Mucosa of descending colon (tissue), 3 donors: Measurements from ENCODE around the gene GDI1. TPM values are rescaled to one million over a fixed set of nuclear protein-coding genes. Genes with fewer than 3 reads are reported as not detected.

ENCODE experiments used
- ATAC-seq: fragments of 200-7000 bp; cut with Tn5 transposase; one replicate; pipeline ENCODE4 v1.9.1; 2020; ENCODE audit warnings: mild to moderate bottlenecking, moderate library complexity
- DNase-seq, 3 donors: peaks; one replicate each; pipeline ENCODE4 v3.0.0-alpha.2; 2020
- H3K36me3 ChIP-seq: fragments of 200-600 bp; one replicate; pipeline ENCODE4 v1.8.0; 2021; ENCODE audit warnings: low read depth, mild to moderate bottlenecking
- H3K4me1 ChIP-seq: fragments of 200-600 bp; one replicate; pipeline ENCODE4 v1.8.0; 2021; ENCODE audit warnings: low read depth, mild to moderate bottlenecking
- H3K4me3 ChIP-seq: fragments of 200-600 bp; one replicate; pipeline ENCODE4 v1.8.0; 2021; ENCODE audit warnings: mild to moderate bottlenecking
- H3K9me3 ChIP-seq: fragments of 200-600 bp; one replicate; pipeline ENCODE4 v1.8.0; 2021; ENCODE audit warnings: mild to moderate bottlenecking
- CTCF ChIP-seq: fragments of 200-600 bp; IDR thresholded peaks from one replicate; pipeline ENCODE4 v1.8.0; 2022; ENCODE audit warnings: antibody characterized with exemption, mild to moderate bottlenecking
- intact Hi-C, 2 donors: fragments of 100-400 bp; cut with DNase I in 1 of 2; cut with micrococcal nuclease in 1 of 2; formaldehyde crosslinking; loops; one replicate each; pipeline versions ENCODE4 v1.11.0 to v1.11.1; 2022; cut with DNase I, micrococcal nuclease
- total RNA-seq, 3 donors: library from RNA; stranded (reverse); fragmentation: NEBNext Ultra II Directional in 2 of 3; extraction: Animal tissue kit (Norgen Biotek cat#: 25700) in 2 of 3; gene quantifications; one replicate each; pipeline versions ENCODE4 v1.2.1 to v1.2.4, GENCODE V29; 2021 to 2023
- donor health status: DM: no; HTN: no; CAD: no; lungs with moderate emphysema.
- donor health status: DM: no; HTN: no; CAD: no.
- donor health status: DM: no; HTN: yes; CAD: no.

The GDI1 gene
- total RNA-seq, 3 donors from 2014 or later = 67.1 to 117 (median 68.1) TPM

DNA sequence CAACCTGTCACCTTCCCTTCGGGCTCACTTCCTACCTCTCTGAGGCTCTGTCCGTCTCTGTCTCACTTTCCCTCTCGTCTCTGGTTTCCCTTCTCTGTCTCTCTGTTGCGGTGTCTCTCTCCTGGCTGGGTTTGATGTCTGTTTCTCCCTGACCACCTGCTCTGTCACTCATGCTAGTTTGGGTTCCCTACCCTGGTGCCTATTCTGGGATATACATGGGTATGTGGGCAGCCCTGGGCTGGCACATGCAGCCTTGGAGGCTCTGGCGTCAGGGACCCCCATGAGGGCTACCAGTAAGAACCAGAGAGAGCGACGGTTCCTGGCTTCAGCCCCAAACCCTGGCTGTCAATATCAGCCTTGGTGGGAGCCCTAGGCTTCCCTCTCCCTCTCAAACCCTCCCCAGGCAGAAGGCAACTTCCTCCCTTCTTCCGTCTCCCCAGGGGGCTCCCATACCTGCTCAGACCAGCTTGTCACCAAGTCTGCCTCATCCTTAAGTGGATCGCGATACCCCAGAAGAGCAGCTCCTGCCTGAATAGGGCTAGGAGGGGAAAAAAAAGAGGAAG is 28.2 kb upstream of the GDI1 start:
- DNase-seq (no peak), ATAC-seq (no peak)
- peaks cover 9% of the 10 kb centered on the region for H3K4me1 ChIP-seq
- no peaks in the 10 kb centered on the region for H3K36me3 ChIP-seq
- no peak for TF ChIP-seq CTCF
- H3K9me3 ChIP-seq = no peaks in the 10 kb centered on the region
- intact Hi-C loops = no loop called here
- no peak overlapping the region for H3K4me3 ChIP-seq

DNA sequence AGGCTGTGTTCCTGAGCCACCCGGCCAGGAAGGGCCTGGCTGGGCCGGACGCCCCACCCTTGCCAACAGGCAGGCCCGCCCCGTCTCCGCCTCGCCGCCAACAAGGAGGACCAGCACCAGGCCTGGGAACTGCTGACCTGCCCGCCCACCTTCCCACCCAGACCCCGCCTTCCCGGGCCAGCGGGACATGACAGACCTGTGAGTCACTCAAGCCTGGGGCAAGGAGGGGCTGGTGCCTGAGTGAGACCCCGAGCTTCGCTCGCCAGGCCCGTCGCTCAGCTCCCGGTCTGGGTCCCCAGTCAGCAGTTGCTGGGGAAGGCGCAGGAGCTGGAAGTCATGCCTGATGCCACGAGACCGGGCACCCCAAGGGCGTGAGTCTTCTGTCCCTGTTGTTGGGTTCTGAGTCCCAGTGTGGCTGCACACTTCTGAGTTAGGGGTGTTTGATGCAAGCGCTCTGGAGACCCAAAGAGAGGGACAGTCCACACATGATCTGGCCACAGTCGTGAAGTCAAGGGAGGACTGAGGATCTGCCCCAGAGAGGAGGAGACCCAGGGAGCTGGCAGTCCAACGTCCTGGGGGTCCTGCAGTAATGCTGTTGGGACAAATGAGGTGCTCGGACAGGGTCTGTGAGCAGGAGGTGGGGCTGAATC is 27.6 kb upstream of the GDI1 start, which contains the start of gene DNASE1L1:
DNASE1L1 (minus strand) TSS at position 33 of the 650 bp plus-strand sequence. CDS start 3,686 bp downstream, outside the sequence.
- intact Hi-C loops = no loop called here
- peak; percentile 82 for ATAC-seq
- Histone ChIP-seq H3K4me3 (no peak within 1 kb of the TSS), H3K9me3 (no peaks in the 10 kb centered on the region), H3K4me1 (peaks cover 9% of the 10 kb centered on the region), H3K36me3 (no peaks in the 10 kb centered on the region)
- TF ChIP-seq CTCF = no peak
- DNase-seq = peak; percentile 85 to 94 (median 91)

DNA sequence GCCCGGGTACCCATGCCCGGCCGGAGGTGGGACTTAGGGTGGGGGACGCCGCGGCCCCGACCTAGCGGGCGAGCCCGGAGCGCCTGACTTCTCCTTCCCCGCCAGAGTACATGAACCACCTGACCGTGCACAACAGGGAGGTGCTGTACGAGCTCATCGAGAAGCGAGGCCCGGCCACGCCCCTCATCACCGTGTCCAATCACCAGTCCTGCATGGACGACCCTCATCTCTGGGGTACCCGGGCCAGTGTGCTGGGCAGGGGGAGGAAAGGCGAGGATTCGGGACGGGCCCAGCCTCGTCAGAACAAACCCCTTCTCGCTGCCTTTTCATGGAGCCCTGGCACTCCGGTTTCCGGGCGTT is 25.0 kb upstream of the GDI1 start:
- Histone ChIP-seq H3K4me1 (peaks cover 9% of the 10 kb centered on the region), H3K4me3 (peak overlapping the region; percentile 68), H3K9me3 (no peaks in the 10 kb centered on the region), H3K36me3 (no peaks in the 10 kb centered on the region)
- intact Hi-C loops = no loop called here
- peak; percentile 77 for ATAC-seq
- TF ChIP-seq CTCF = no peak
- peak; percentile 76 to 88 (median 81) for DNase-seq

DNA sequence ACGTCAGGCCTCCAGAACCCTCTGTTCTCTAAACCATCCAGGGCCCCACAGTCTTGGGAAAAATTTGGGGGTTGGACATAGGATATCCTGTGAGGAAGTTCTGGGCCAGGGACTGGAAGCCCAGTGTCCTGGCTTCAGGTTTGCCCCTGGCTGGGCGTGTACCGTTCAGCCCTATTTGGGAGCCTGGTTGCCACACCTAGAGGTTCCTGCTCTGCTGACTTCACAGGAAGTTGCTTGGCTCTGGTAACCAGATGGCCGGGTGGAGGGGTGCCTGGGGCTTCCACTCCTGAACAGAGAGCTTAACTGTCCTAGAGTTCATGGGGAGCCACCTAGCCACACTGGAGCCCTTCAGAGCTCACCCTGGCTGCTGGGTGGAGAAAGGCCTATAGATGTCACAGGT is 24.5 kb upstream of the GDI1 start:
- no peaks in the 10 kb centered on the region for H3K36me3 ChIP-seq
- intact Hi-C loops = no loop called here
- peak; percentile 45 for ATAC-seq
- H3K4me3 ChIP-seq = no peak overlapping the region
- peak in 2 of 3 donors; percentile 49 to 77 for DNase-seq
- H3K4me1 ChIP-seq = peaks cover 9% of the 10 kb centered on the region
- no peak for TF ChIP-seq CTCF
- H3K9me3 ChIP-seq = no peaks in the 10 kb centered on the region

- TF ChIP-seq CTCF = no peak
- no peak for DNase-seq
These were observed 23.8 kb upstream of the GDI1 start for GRCh38 chrX:154413142-154413541.

More at GRCh38 chrX:154413142-154413541, 23.8 kb upstream of the GDI1 start:
- intact Hi-C loops = no loop called here
- no peak for ATAC-seq
- Histone ChIP-seq H3K36me3 (no peaks in the 10 kb centered on the region), H3K4me3 (no peak overlapping the region), H3K9me3 (no peaks in the 10 kb centered on the region), H3K4me1 (peaks cover 9% of the 10 kb centered on the region)
